ENCODE results near the gene BLVRB.
"Not testable (repeated sequence)": the region's sequence is repeated elsewhere in the genome, so short reads cannot be mapped to it uniquely, and the experiment has no call there.

Gene BLVRB

GRCh38 chr19:40420766-40421765, 44.5 kb downstream of the BLVRB start:
- DNase-seq, result peak; percentile 63 to 67

GRCh38 chr19:40420451-40420765, 45.1 kb downstream of the BLVRB start:
- no peak for DNase-seq

GRCh38 chr19:40419780-40420179, 45.8 kb downstream of the BLVRB start:
- no peak for DNase-seq

GRCh38 chr19:40419066-40419612, 46.4 kb downstream of the BLVRB start:
- DNase-seq, result no peak

GRCh38 chr19:40418040-40418439, 47.5 kb downstream of the BLVRB start:
- no peak for DNase-seq

- no peak for DNase-seq
Measured at GRCh38 chr19:40417643-40417981, 47.9 kb downstream of the BLVRB start.

- DNase-seq, result no peak
Measured at GRCh38 chr19:40416918-40417642, 48.5 kb downstream of the BLVRB start.

GRCh38 chr19:40415768-40416167, 49.8 kb downstream of the BLVRB start:
- DNase-seq, result no peak

GRCh38 chr19:40414542-40415535, 50.7 kb downstream of the BLVRB start:
- no peak for DNase-seq

- no peak for DNase-seq
Measured at GRCh38 chr19:40413291-40413845, 52.2 kb downstream of the BLVRB start, which contains the start of gene PRX. TSS of gene PRX (minus strand) at chr19:40413378. CDS start at chr19:40407932, 5,446 bp downstream.

GRCh38 chr19:40412866-40413265, 52.7 kb downstream of the BLVRB start:
- no peak for DNase-seq

GRCh38 chr19:40411958-40412499, 53.5 kb downstream of the BLVRB start:
- no peak for DNase-seq

GRCh38 chr19:40411125-40411842, 54.3 kb downstream of the BLVRB start:
- DNase-seq, result no peak

- DNase-seq, result no peak
Measured at GRCh38 chr19:40410030-40410389, 55.5 kb downstream of the BLVRB start.

- DNase-seq, result not testable (repeated sequence)
Measured at GRCh38 chr19:40408598-40408925, 57.0 kb downstream of the BLVRB start.

GRCh38 chr19:40407714-40408597, 57.6 kb downstream of the BLVRB start:
- DNase-seq, result no peak

- DNase-seq, result peak; percentile 60 to 74
Measured at GRCh38 chr19:40403262-40403984, 62.1 kb downstream of the BLVRB start.

GRCh38 chr19:40400559-40400958, 65.0 kb downstream of the BLVRB start:
- no peak for DNase-seq

GRCh38 chr19:40398417-40399131, 67.0 kb downstream of the BLVRB start:
- DNase-seq, result peak; percentile 63 to 74

All from stimulated activated CD4-positive, alpha-beta T cell treated with anti-CD3 and anti-CD28 coated beads, Interleukin-4, amount 100 ng/mL, for 4 hours (primary cell).